Kidney epithelial cell (primary cell): ENCODE measurements around the gene IRX2. TPM values are rescaled to one million over a fixed set of nuclear protein-coding genes. Genes with fewer than 3 reads are reported as not detected.

Experiments
- DNase-seq: peaks from one replicate; pipeline ENCODE4 v3.0.0-alpha.2; 2010; ENCODE audit warnings: low read depth
- H3K27me3 ChIP-seq: 2 replicates; pipeline ENCODE4 v1.6.0; 2011; ENCODE audit warnings: low read length; ENCODE audit not compliant: control insufficient read depth, insufficient read depth
- H3K36me3 ChIP-seq: 2 replicates; pipeline ENCODE4 v1.5.1; 2011; ENCODE audit warnings: low read length; ENCODE audit not compliant: control insufficient read depth, insufficient read depth
- H3K4me3 ChIP-seq: 2 replicates; pipeline ENCODE4 v1.5.1; 2011; ENCODE audit warnings: low read depth, mild to moderate bottlenecking, control low read depth, low read length
- total RNA-seq: library from RNA; depleted of rRNA; stranded (reverse); fragments of >200 nt; gene quantifications from 2 replicates; pipeline ENCODE4 v1.2.3, GENCODE V29; 2015
- TF ChIP-seq, protein P1 (sequence below): IDR thresholded peaks from 2 replicates; pipeline ENCODE4 v1.5.1; 2011; ENCODE audit warnings: mild to moderate bottlenecking, moderate library complexity, low read length, control low read depth, inconsistent platforms; ENCODE audit not compliant: insufficient read depth, poor library complexity, severe bottlenecking

The IRX2 gene
- total RNA-seq, 1 donor from 2014 or later = 2.8 TPM

DNA sequence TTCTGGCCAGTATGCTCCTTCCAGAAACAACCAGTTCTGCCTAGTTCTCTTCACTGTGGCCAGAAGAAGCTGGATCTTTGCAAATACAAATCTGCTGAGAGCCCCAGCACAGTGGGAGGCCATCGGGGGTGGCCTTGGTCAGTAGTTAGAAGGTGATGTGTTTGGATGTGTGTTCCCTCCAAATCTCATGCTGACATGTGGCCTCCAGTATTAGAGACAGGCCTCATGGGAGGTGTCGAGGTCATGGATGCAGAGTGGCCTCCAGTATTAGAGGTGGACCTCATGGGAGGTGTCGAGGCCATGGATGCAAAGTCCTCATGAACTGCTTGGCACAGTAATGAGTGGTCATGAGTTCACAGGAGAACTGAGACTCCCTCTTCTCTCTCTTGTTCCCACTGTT is 7.6 kb upstream of the IRX2 start:
- no peak overlapping the region for H3K4me3 ChIP-seq
- TF ChIP-seq, protein P1, sequence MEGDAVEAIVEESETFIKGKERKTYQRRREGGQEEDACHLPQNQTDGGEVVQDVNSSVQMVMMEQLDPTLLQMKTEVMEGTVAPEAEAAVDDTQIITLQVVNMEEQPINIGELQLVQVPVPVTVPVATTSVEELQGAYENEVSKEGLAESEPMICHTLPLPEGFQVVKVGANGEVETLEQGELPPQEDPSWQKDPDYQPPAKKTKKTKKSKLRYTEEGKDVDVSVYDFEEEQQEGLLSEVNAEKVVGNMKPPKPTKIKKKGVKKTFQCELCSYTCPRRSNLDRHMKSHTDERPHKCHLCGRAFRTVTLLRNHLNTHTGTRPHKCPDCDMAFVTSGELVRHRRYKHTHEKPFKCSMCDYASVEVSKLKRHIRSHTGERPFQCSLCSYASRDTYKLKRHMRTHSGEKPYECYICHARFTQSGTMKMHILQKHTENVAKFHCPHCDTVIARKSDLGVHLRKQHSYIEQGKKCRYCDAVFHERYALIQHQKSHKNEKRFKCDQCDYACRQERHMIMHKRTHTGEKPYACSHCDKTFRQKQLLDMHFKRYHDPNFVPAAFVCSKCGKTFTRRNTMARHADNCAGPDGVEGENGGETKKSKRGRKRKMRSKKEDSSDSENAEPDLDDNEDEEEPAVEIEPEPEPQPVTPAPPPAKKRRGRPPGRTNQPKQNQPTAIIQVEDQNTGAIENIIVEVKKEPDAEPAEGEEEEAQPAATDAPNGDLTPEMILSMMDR = no peak
- H3K27me3 ChIP-seq = peaks cover 39% of the 10 kb centered on the region
- DNase-seq = no peak
- no peaks in the 10 kb centered on the region for H3K36me3 ChIP-seq

DNA sequence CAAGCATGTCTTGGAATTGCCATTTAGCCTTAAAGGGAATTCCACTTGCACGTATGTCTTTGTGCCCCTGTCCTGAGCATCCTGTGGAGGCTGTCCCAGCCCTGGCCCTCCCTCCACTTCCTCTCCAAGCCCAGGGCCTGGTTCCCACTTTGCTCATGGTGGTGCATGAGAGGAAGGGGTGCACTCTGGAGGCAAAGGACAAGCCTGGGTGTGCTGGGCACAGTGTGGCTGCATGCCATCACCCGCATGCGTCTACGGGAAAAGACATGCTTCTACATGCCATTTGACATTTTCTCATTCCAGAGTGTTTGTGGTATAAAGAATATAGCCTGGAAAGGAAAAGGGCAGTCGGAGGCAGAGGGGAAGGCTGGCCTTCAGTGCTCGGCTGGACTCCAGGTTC is 7.2 kb upstream of the IRX2 start:
- no peak for DNase-seq
- H3K27me3 ChIP-seq = peaks cover 41% of the 10 kb centered on the region
- no peak overlapping the region for H3K4me3 ChIP-seq
- H3K36me3 ChIP-seq = no peaks in the 10 kb centered on the region
- TF ChIP-seq, protein P1 = no peak

DNA sequence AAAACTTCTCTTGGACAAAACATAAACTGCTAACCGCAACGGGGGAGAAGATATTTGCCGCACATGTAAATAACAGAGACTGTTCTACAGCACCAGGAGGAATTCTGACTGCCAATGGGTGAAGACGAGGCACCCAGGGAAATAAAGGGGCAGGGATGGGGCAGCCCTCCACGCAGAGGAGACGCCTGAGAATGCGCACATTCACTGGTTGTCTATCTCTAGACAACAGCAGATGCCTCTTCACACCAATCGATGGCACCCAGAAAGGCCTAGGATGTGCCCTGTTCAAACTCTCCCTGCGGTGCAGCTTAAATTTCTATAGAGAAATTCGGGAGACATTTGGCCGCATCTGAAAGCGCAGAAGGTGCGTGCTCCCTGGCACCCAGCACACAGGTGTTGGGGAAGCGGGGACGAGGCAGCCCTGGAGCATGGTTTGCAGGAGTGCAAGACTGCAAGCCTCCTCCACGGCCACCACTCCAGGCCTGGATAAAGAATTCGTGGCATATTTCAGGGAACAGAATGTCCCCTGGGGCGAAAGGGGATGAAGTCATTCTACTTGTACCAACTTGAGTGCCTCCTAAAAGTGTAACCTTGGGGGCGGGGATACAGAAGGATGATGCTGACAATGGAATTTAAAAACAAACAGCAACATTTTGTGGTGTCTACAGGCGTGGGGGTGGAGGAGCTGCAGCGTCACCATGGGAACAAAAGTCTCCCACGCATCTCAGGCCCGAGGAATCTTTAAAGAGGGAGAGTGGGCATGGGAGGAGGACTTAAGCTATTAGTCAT is 6.3 kb upstream of the IRX2 start:
- no peaks in the 10 kb centered on the region for H3K36me3 ChIP-seq
- no peak overlapping the region for H3K4me3 ChIP-seq
- TF ChIP-seq, protein P1 = no peak
- peaks cover 50% of the 10 kb centered on the region for H3K27me3 ChIP-seq
- DNase-seq = no peak

DNA sequence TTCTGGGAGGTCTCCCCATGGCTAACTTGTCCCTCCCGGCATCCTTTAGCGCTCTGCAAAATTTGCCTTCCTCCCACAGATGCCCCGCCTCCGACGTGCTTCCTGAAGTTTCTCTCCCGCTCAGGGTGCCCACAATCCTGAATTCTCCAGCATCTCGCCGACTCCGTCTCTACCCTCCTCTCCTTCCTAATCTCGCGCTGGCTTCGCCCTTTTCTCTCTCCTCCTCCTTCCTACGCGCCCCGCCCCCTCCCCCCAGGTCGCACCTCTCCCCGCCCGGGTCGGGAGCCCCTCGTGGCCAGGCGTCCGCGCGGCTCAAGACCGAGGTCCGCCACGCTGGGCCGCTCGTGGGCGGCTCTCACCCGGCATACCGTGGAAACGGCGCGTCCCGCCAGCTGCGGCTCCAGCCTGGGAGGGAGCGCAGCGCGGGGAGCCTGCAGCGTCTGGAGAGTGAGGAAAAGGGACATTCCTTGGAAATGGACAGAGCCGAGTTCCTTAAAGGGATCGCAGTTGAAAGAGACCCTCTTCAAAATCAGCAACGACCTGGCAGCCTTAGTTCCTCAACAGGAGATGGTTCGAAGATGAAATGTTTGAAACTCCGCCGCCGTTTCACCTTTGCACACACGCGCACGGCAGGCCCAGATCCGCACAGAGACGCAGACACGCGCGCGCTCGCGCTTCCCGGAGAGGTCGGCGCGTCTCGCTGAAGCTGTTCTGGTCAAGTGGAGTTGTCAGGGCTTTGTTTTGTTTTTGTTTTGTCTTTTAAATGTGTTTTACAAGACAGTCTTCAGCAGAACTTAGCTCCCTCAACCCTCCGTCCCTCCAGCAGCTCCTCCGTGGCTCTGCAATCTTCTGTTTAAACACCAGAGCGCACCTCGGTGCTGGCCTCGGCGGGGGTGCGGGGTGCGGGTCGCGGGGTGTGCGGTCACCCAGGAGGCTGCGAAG is 5.0 kb upstream of the IRX2 start:
- no peaks in the 10 kb centered on the region for H3K36me3 ChIP-seq
- peaks cover 60% of the 10 kb centered on the region for H3K27me3 ChIP-seq
- no peak for DNase-seq
- TF ChIP-seq, protein P1 = no peak
- peak overlapping the region; percentile 31 for H3K4me3 ChIP-seq

DNA sequence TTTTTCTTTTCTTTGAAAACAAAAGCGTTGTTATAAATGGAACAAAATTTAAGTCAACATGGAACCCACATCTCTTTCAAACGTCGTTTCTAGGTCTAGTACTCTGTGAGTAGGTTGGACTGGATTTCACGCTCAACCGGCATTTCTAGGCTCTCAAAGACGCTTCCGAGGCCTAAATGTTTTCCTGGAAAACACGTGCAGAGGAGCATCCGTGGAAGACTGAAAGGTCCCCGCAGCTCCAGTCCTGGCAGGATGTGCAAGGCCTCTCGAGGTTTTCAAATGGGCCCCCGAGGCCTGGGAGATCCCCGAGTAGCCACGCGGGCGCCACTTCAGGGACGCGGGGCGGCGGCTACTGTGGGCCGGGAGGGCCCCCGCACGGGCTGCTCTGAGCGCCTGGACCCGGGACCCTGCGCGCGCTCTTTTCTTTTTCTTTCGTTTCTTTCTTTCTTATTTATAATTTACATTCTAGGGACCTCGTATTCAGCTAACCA is 4.2 kb upstream of the IRX2 start:
- no peaks in the 10 kb centered on the region for H3K36me3 ChIP-seq
- TF ChIP-seq, protein P1 = no peak
- no peak for DNase-seq
- peak overlapping the region; percentile 17 for H3K4me3 ChIP-seq
- peaks cover 61% of the 10 kb centered on the region for H3K27me3 ChIP-seq
